Endothelial cell of umbilical vein (primary cell): Measurements from ENCODE around the gene JUND. TPM values are rescaled to one million over a fixed set of nuclear protein-coding genes. Genes with fewer than 3 reads are reported as not detected.

ENCODE experiments used
- BruUV-seq: library from RNA; stranded (reverse); fragments of 400-500 nt; replicated peaks from 2 replicates; lab custom pipeline; 2021; lab: Mats Ljungman, UMichigan
- CTCF ChIA-PET: fragments of 300-600, 350-600 bp; sonication (Branson Sonifier 250); formaldehyde crosslinking; loops from one replicate; lab custom pipeline; 2021; ENCODE audit warnings: antibody characterized with exemption, inconsistent platforms; lab: Charles Lee
- POLR2A ChIA-PET: fragments of 300-600, 350-600 bp; sonication (Branson Sonifier 250); formaldehyde crosslinking; loops from one replicate; lab custom pipeline; 2021; ENCODE audit warnings: antibody characterized with exemption, inconsistent platforms; lab: Charles Lee
- DNase-seq: peaks from one replicate; pipeline ENCODE4 v3.0.0-alpha.2; 2011; ENCODE audit warnings: low read depth, low spot score
- FAIRE-seq: peaks from 2 replicates; lab custom pipeline; 2011; peaks lifted over from hg19 to GRCh38; lab: Jason Lieb, UNC
- H2AFZ ChIP-seq: 2 replicates; pipeline ENCODE4 v1.6.0; 2012; ENCODE audit warnings: low read depth, low read length, control low read depth, inconsistent platforms
- H3K27ac ChIP-seq: 2 replicates; pipeline ENCODE4 v1.5.1; 2011; ENCODE audit warnings: low read depth, mild to moderate bottlenecking, control low read depth, low read length, moderate library complexity; ENCODE audit not compliant: insufficient read depth
- H3K27me3 ChIP-seq, 2 experiments: 2 replicates each; pipeline versions ENCODE4 v1.6.0 to v1.6.1; 2011; ENCODE audit warnings: low read length in 2 of 2, mixed read lengths in 1 of 2; ENCODE audit not compliant: control insufficient read depth in 2 of 2, insufficient read depth in 2 of 2
- H3K36me3 ChIP-seq, 2 experiments: 2 replicates in 1 of 2; 3 replicates in 1 of 2; pipeline ENCODE4 v1.5.1; 2011; ENCODE audit warnings: low read length in 2 of 2, mild to moderate bottlenecking in 1 of 2, moderate library complexity in 1 of 2; ENCODE audit not compliant: control insufficient read depth in 2 of 2, insufficient read depth in 2 of 2; ENCODE audit errors: extremely low read depth in 1 of 2
- H3K4me1 ChIP-seq: 3 replicates; pipeline ENCODE4 v1.5.1; 2011; ENCODE audit warnings: mild to moderate bottlenecking, low read length; ENCODE audit not compliant: control insufficient read depth, insufficient read depth; ENCODE audit errors: extremely low read depth
- H3K4me2 ChIP-seq: 2 replicates; pipeline ENCODE4 v1.6.1; 2011; ENCODE audit warnings: low read length, control low read depth, mixed read lengths; ENCODE audit not compliant: insufficient read depth
- H3K4me3 ChIP-seq, 3 experiments: fragments of 200-600 bp in 1 of 3; sonication (generic), shearing (Covaris generic) in 1 of 3; replicated peaks in 1 of 3; 2 replicates each; pipeline ENCODE4 v1.5.1; 2011 to 2016; ENCODE audit warnings: control low read depth in 3 of 3, low read length in 3 of 3, mild to moderate bottlenecking in 2 of 3, inconsistent platforms in 1 of 3, low read depth in 1 of 3, moderate library complexity in 1 of 3; ENCODE audit not compliant: insufficient read depth in 1 of 3
- H3K79me2 ChIP-seq: 2 replicates; pipeline ENCODE4 v1.6.0; 2012; ENCODE audit warnings: low read length, inconsistent platforms; ENCODE audit not compliant: control insufficient read depth, insufficient read depth
- H3K9ac ChIP-seq: replicated peaks from 2 replicates; pipeline ENCODE3; 2011; ENCODE audit warnings: low read length, control low read depth; ENCODE audit not compliant: insufficient read depth; ENCODE audit errors: extremely low read depth
- H3K9me1 ChIP-seq: replicated peaks from 3 replicates; pipeline ENCODE4 v1.6.0; 2011; ENCODE audit warnings: mild to moderate bottlenecking, low read length; ENCODE audit not compliant: control insufficient read depth, insufficient read depth; ENCODE audit errors: extremely low read depth
- H3K9me3 ChIP-seq: replicated peaks from 2 replicates; pipeline ENCODE4 v1.5.1; 2012; ENCODE audit warnings: low read length, inconsistent platforms; ENCODE audit not compliant: control insufficient read depth, insufficient read depth
- H4K20me1 ChIP-seq: replicated peaks from 2 replicates; pipeline ENCODE3; 2011; ENCODE audit warnings: mild to moderate bottlenecking, low read length; ENCODE audit not compliant: control insufficient read depth, insufficient read depth; ENCODE audit errors: extremely low read depth
- CTCF ChIP-seq, 2 donors: IDR thresholded peaks; 1 replicate in 1 of 2; 2 replicates in 1 of 2; pipeline ENCODE4 v1.5.1; 2011; ENCODE audit warnings: low read length in 2 of 2, mild to moderate bottlenecking in 2 of 2, moderate library complexity in 2 of 2, control low read depth in 1 of 2, inconsistent platforms in 1 of 2, low read depth in 1 of 2; ENCODE audit not compliant: insufficient read depth in 1 of 2; ENCODE audit errors: extremely low read depth in 1 of 2
- EZH2 ChIP-seq: IDR thresholded peaks from 2 replicates; pipeline ENCODE4 v1.6.1; 2012; ENCODE audit warnings: borderline replicate concordance, low read depth, mild to moderate bottlenecking, moderate library complexity, low read length, inconsistent platforms; ENCODE audit not compliant: severe bottlenecking
- FOS ChIP-seq: IDR thresholded peaks from 2 replicates; pipeline ENCODE4 v1.6.1; 2011; ENCODE audit warnings: mild to moderate bottlenecking, low read length, moderate library complexity, borderline replicate concordance; ENCODE audit not compliant: insufficient read depth
- GATA2 ChIP-seq: IDR thresholded peaks from 2 replicates; pipeline ENCODE4 v1.7.0; 2011; ENCODE audit warnings: low read depth, mild to moderate bottlenecking, moderate library complexity, mixed read lengths, low read length; ENCODE audit not compliant: insufficient read length, insufficient read depth
- JUN ChIP-seq: IDR thresholded peaks from 2 replicates; pipeline ENCODE4 v1.6.1; 2011; ENCODE audit warnings: borderline replicate concordance, low read depth; ENCODE audit not compliant: insufficient read length, insufficient read depth
- MAX ChIP-seq: IDR thresholded peaks from 2 replicates; pipeline ENCODE4 v1.6.1; 2011; ENCODE audit not compliant: insufficient read depth, insufficient read length
- MYC ChIP-seq: IDR thresholded peaks from one replicate; pipeline ENCODE4 v1.6.1; 2011; ENCODE audit warnings: mild to moderate bottlenecking, low read depth, low read length
- POLR2A ChIP-seq: IDR thresholded peaks from 2 replicates; pipeline ENCODE4 v1.6.1; 2012; ENCODE audit warnings: low read depth, mild to moderate bottlenecking, control low read depth, low read length
- POLR2AphosphoS5 ChIP-seq: IDR thresholded peaks from 2 replicates; pipeline ENCODE4 v1.6.1; 2012; ENCODE audit warnings: low read depth, mild to moderate bottlenecking, control low read depth, low read length, moderate library complexity; ENCODE audit not compliant: insufficient read depth
- dilution Hi-C: fragments of 300-500 bp; cut with MboI; formaldehyde crosslinking; loops from one replicate; pipeline ENCODE4 v1.15.0; 2019; ENCODE audit warnings: low sequenced_read_pairs; ENCODE audit not compliant: extremely low pct_ligation_motif_present
- intact Hi-C: fragments of 100-400 bp; cut with micrococcal nuclease; formaldehyde crosslinking; loops from one replicate; pipeline ENCODE4 v1.10.0; 2022
- polyA plus RNA-seq, 4 experiments: library from polyadenylated mRNA; depleted of rRNA in 3 of 4; stranded (reverse) in 3 of 4; unstranded in 1 of 4; fragments of >200 nt; gene quantifications; 2 replicates each; pipeline versions ENCODE4 v1.2.1 to v1.2.3, GENCODE V29; 2011 to 2012; ENCODE audit warnings: missing spikeins in 1 of 4
- total RNA-seq: library from RNA; stranded (reverse); gene quantifications from 2 replicates; pipeline ENCODE4 v1.2.3, GENCODE V29; 2021

The JUND gene
- total and polyA plus RNA-seq, 2 donors (not counting 3 experiments of a cell fraction or from before 2014, with no cell fraction given), result 91.4 to 130 TPM

- intact Hi-C loops, result loop anchor here (1.0 kb wide), 3 partner anchors 12 to 22 kb away; no protein-coding TSS in a partner anchor
- DNase-seq (no peak), FAIRE-seq (no peak)
- H3K79me2 ChIP-seq, result no peaks in the 10 kb centered on the region
- peaks cover 21% of the 10 kb centered on the region for H3K4me1 ChIP-seq
- peak overlapping the region; percentile 13 for H3K9ac ChIP-seq
- peak overlapping the region; percentile 98 for H3K27ac ChIP-seq
- ChIA-PET POLR2A (interaction anchor here (0.5 to 5.3 kb wide), 6 partner anchors 11 to 82 kb away, joined by 3 to 73 read pairs (median 6); partner anchors contain the start of genes GDF15, JUND and LSM4), CTCF (interaction anchor here (1.2 to 2.1 kb wide), 11 partner anchors 11 to 191 kb away, joined by 3 to 39 read pairs (median 7); partner anchors contain the start of genes GDF15 and LSM4)
- no peak overlapping the region for H3K4me2 ChIP-seq
- BruUV-seq, result no TSS peak
- H3K27me3 ChIP-seq, result no peaks in the 10 kb centered on the region
- H3K9me1 ChIP-seq, result no peaks in the 10 kb centered on the region
- peak overlapping the region; percentile 46 for H2AFZ ChIP-seq
- TF ChIP-seq EZH2, result no peak
- no peak for TF ChIP-seq POLR2AphosphoS5
- no peak for TF ChIP-seq POLR2A
- no peak for TF ChIP-seq JUN
- TF ChIP-seq MAX, result no peak
- TF ChIP-seq FOS, result no peak
- no peak for TF ChIP-seq GATA2
- TF ChIP-seq MYC, result no peak
- TF ChIP-seq CTCF (IDR thresholded peaks at IDR 0.05; ENCODE audit: extremely low read depth in 1 of 2, insufficient read depth in 1 of 2, low read depth in 1 of 2, low read length in 2 of 2), result no peak
- H3K36me3 ChIP-seq, result peaks cover 0 to 2% of the 10 kb centered on the region in 2 experiments
- dilution Hi-C loops, result no loop called here
- no peaks in the 10 kb centered on the region for H4K20me1 ChIP-seq
- no peaks in the 10 kb centered on the region for H3K9me3 ChIP-seq
- no peak overlapping the region for H3K4me3 ChIP-seq
These were observed 22.7 kb upstream of the JUND start for GRCh38 chr19:18304208-18304457.
